Fibroblast of mammary gland (primary cell): ENCODE results near the gene CERS6.

Source experiments
- DNase-seq: peaks from one replicate; pipeline ENCODE4 v3.0.0-alpha.2; 2010; ENCODE audit warnings: low read depth
- H3K4me3 ChIP-seq: 2 replicates; pipeline ENCODE4 v1.5.1; 2011; ENCODE audit warnings: low read depth, mild to moderate bottlenecking, low read length, moderate library complexity; ENCODE audit not compliant: control insufficient read depth
- TF ChIP-seq, protein P1 (sequence below): conservative IDR thresholded peaks from 2 replicates; pipeline ENCODE4 v1.5.1; 2011; ENCODE audit warnings: low read depth, low read length, inconsistent platforms; ENCODE audit not compliant: control insufficient read depth, insufficient read depth

Gene CERS6

DNA sequence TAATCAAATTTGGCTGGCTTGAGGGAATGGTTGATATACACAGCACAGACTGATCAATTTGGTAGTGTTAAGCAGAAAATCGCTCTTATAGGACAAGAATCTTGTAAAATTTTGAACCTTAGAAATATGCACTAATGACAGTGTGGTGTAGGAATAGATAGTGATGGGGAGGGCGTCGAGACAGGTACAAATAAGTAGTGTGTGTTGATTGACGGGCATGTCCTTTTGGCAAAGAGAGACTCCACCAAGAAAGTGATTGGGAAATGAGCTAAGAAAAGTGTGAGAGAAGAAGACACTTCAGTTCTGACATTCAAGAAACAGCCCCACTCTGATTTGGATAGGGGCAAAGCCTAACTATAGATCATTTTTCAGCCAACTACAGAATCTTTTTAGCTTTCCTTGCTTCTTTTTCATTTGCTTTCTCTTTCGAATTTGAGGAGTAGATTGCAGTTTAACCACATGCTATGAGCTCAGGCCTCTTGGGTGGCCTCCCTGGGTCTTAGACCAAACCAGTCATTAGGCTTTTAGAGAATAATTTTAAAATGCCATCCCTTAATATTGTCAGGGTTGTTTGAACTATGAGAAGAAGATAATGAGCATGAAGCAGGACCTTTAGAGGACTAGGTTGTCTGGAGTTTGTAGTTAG lies 127.1 kb downstream of the CERS6 start:
- DNase-seq, result peak; percentile 67
- TF ChIP-seq, protein P1, sequence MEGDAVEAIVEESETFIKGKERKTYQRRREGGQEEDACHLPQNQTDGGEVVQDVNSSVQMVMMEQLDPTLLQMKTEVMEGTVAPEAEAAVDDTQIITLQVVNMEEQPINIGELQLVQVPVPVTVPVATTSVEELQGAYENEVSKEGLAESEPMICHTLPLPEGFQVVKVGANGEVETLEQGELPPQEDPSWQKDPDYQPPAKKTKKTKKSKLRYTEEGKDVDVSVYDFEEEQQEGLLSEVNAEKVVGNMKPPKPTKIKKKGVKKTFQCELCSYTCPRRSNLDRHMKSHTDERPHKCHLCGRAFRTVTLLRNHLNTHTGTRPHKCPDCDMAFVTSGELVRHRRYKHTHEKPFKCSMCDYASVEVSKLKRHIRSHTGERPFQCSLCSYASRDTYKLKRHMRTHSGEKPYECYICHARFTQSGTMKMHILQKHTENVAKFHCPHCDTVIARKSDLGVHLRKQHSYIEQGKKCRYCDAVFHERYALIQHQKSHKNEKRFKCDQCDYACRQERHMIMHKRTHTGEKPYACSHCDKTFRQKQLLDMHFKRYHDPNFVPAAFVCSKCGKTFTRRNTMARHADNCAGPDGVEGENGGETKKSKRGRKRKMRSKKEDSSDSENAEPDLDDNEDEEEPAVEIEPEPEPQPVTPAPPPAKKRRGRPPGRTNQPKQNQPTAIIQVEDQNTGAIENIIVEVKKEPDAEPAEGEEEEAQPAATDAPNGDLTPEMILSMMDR, result no peak
- H3K4me3 ChIP-seq, result no peak overlapping the region

DNA sequence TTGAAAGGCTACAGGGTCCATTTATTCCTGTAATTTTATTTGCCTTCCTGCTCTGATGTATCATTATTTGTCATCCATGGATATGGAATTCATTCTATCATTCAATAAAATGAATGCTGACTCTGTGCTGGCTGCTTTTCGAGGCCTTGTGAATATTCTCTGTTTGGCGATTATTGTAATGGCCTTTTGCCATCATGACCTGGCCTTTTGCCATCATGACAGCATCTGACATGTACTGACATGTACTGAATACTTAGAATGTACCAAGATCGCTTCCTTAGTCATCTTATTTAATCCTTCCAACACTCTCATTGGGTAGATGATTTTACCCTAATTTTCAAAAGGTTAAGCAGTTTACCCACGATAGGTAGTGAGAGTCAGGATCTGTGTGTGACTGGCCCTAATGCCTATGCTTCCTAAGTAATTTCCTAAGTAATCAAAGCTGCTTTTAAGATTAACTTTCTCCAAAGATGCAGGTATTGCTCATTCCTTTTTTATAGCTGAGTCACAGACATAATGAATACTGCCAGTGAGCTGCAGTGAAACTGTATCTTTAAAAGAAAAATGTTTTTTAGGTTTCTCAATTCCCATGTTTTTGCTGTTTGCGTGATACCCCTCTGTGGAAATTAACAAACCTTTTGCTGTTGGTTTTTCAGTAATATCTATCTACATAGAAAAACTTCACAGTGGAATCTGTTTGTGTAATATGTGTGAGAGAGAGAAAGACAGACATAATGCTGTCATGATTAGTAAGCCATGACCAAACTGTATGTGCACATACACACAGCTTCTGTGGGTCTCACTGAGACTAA lies 127.8 kb downstream of the CERS6 start:
- H3K4me3 ChIP-seq, result no peak overlapping the region
- TF ChIP-seq, protein P1, result no peak
- DNase-seq, result peak; percentile 88

DNA sequence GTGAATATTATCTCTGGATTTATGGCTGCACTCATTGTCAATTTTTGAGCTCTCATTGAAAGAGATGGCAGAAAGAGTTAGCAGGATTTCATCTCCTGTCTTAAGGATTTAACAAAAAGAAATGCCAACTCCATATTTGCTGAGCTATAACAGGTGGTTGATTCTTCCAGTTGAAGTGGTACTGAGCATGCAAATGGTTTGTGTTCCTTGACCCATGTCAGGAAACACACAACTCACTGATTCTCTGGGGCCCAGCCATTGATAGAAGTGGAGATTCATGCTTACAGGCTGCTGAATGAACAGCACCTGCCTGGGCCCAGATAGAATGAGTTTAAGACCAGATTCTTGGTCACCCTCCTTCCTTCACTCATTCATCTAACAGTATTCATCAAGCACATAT lies 128.8 kb downstream of the CERS6 start:
- no peak overlapping the region for H3K4me3 ChIP-seq
- DNase-seq, result no peak
- TF ChIP-seq, protein P1, result no peak

DNA sequence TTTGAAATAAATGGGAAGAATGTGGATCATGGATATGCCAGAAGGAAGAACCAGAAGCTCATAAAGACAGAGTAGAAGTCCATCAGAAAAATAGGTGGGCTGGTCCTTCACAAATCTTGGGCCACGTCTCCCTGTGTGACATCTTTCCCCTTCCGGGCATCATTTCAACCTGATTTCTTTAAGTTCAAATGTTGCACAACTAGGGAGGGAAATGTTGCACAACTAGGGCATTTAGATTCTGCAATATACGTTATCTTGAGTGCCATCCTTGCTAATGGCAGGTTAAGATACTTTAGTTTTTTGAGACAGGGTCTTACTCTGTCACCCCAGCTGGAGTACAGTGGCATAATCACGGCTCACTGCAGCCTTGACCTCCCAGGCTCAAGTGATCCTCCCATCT lies 129.6 kb downstream of the CERS6 start:
- DNase-seq, result no peak
- TF ChIP-seq, protein P1, result no peak
- no peak overlapping the region for H3K4me3 ChIP-seq

DNA sequence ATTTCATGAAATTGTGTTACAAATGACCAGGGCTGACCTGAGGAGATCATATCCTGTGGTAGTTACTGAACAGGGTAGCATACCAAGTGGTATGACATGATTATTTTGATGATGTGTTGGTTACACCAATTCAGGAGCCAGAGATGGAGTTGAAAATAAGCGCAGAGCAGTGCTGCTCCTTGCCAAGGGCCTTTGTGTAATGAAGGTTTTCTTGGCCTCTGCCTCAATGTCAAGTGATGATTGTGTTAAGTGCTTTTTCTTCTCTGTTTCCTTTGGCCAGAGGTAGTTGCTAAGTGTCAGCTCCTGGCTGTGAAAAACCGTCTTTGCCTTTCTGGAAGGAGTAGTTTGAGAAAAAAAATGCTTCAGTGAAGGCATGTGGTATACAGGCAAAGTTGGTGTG lies 131.2 kb downstream of the CERS6 start:
- TF ChIP-seq, protein P1, result no peak
- H3K4me3 ChIP-seq, result no peak overlapping the region
- no peak for DNase-seq

DNA sequence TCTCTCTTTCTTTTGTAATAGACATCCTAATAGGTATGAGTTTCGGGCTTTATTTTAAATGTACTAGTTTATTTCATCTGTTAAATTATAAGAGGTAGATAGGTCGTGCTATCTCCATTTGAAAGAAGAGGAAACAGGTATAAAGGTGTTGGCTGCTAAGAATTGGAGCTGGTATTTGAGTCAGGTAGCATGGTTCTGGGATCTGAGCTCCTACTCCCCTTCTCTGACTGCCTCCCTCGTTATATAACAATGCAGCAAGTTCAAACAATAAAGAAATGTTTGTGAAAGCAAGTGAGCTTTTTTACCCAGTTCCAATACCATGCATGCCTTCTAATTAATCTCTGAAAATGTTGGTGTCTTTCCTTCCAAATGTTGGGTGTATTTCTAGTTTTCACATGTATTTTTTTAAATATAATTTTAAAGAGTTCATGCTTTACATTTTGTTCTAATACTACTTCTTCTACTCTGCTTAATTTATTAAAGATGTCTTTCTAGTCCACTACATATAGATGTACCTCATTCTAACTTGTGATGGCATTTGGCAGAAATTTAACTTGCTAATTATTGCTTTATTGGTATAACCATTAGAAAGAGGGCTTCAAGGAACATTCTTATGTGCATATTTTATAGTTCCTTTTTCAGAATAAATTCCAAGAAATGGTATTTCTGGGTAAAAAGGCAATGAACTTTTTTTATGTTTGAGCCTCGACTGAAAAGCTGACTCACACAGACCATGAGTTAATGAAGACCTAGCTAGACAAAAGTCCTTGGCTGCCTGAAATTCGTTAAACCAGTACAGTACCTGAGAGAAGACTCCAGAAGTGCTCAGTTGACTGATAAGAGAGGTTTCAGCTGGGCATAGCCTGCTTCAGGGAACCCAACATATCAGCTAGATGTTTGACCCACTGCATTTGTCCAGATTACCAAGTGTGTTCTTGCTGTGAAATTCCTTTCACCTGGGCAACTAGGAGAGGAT lies 133.5 kb downstream of the CERS6 start:
- H3K4me3 ChIP-seq, result no peak overlapping the region
- TF ChIP-seq, protein P1, result no peak
- no peak for DNase-seq
